ENCODE data around the gene TRH.

GRCh38 chr3:129976286-129976685 lies 1.8 kb downstream of the TRH start:
- no peak for TF ChIP-seq CTCF (IDR thresholded peaks at IDR 0.05; ENCODE audit: extremely low read depth in 1 of 2, insufficient read depth in 1 of 2, low read depth in 1 of 2, low read length in 2 of 2)
- TF ChIP-seq POLR2AphosphoS5 (IDR thresholded peaks at IDR 0.05; ENCODE audit: insufficient read depth, low read depth, low read length), result no peak
- no peak for TF ChIP-seq POLR2A (IDR thresholded peaks at IDR 0.05; ENCODE audit: low read depth, low read length)
- TF ChIP-seq EZH2 (IDR thresholded peaks at IDR 0.05; ENCODE audit: borderline replicate concordance, low read depth, low read length, severe bottlenecking), result no peak
- no peak for TF ChIP-seq MAX (IDR thresholded peaks at IDR 0.05; ENCODE audit: insufficient read depth, insufficient read length)
- TF ChIP-seq FOS (IDR thresholded peaks at IDR 0.05; ENCODE audit: borderline replicate concordance, insufficient read depth, low read length), result no peak
- TF ChIP-seq JUN (IDR thresholded peaks at IDR 0.05; ENCODE audit: borderline replicate concordance, insufficient read depth, insufficient read length, low read depth), result no peak

Measured in endothelial cell of umbilical vein (primary cell).